Gastrocnemius medialis (tissue), 4 donors: ENCODE results near the gene RELA. TPM values are rescaled to one million over a fixed set of nuclear protein-coding genes. Genes with fewer than 3 reads are reported as not detected.

ENCODE experiments used
- ATAC-seq, 2 donors: fragments of 150-250 bp; one replicate each; pipeline ENCODE4 v1.9.1; 2016
- DNase-seq, 2 donors: peaks; one replicate each; pipeline ENCODE4 v3.0.0-alpha.2; 2019
- H3K27ac ChIP-seq, 4 donors: fragments of 200-600 bp; sonication (generic); 1 replicate in 1 of 4; 2 replicates in 3 of 4; pipeline ENCODE4 v1.5.1; 2016 to 2018; ENCODE audit warnings: mild to moderate bottlenecking in 2 of 4, moderate library complexity in 1 of 4
- H3K27me3 ChIP-seq, 3 donors: fragments of 200-600 bp; sonication (generic) in 2 of 3; 1 replicate in 1 of 3; 2 replicates in 2 of 3; pipeline versions ENCODE4 v1.5.1 to v1.6.0; 2016 to 2019; ENCODE audit warnings: mild to moderate bottlenecking in 1 of 3, moderate library complexity in 1 of 3
- H3K36me3 ChIP-seq, 2 donors: fragments of 200-600 bp; sonication (generic) in 1 of 2; one replicate each; pipeline ENCODE4 v1.5.1; 2017 to 2018
- H3K4me1 ChIP-seq, 2 donors: fragments of 200-600 bp; sonication (generic) in 1 of 2; one replicate each; pipeline ENCODE4 v1.5.1; 2016 to 2017; ENCODE audit warnings: mild to moderate bottlenecking in 2 of 2
- H3K4me3 ChIP-seq, 4 donors: fragments of 200-600 bp; sonication (generic) in 3 of 4; 1 replicate in 1 of 4; 2 replicates in 3 of 4; pipeline ENCODE4 v1.5.1; 2016 to 2019; ENCODE audit warnings: mild to moderate bottlenecking in 2 of 4
- H3K9me3 ChIP-seq, 3 donors: fragments of 200-600 bp; sonication (generic) in 2 of 3; 1 replicate in 1 of 3; 2 replicates in 2 of 3; pipeline ENCODE4 v1.5.1; 2016 to 2019
- POLR2A ChIP-seq, 2 donors: fragments of 450-650 bp; IDR thresholded peaks; one replicate each; pipeline ENCODE4 v1.6.1; 2017; ENCODE audit warnings: antibody characterized with exemption in 2 of 2, mild to moderate bottlenecking in 2 of 2, moderate library complexity in 2 of 2
- in situ Hi-C, 4 donors: fragments of 200-750 bp; cut with MboI; loops; one replicate each; pipeline versions ENCODE4 v1.15.0 to v1.8.0; 2017; ENCODE audit warnings: low sequenced_read_pairs in 4 of 4
- intact Hi-C: fragments of 100-400 bp; cut with DNase I; formaldehyde crosslinking; loops from one replicate; pipeline ENCODE4 v1.15.1; 2023; ENCODE audit warnings: low total_unique reads
- total RNA-seq, 4 donors: library from RNA; depleted of rRNA; stranded (reverse); fragments of >200 nt; gene quantifications; one replicate each; pipeline versions ENCODE4 v1.1.0 to v1.2.3, GENCODE V29; 2016
- TF ChIP-seq, protein P1 (sequence below), 5 experiments: fragments of 450-650 bp in 3 of 5; fragments of 200-600 bp in 2 of 5; sonication (generic) in 2 of 5; IDR thresholded peaks in 4 of 5; conservative IDR thresholded peaks in 1 of 5; 1 replicate in 4 of 5; 2 replicates in 1 of 5; pipeline ENCODE4 v1.5.1; 2016 to 2019; ENCODE audit warnings: antibody characterized with exemption in 5 of 5, mild to moderate bottlenecking in 3 of 5, moderate library complexity in 3 of 5

RELA gene
- total RNA-seq, 4 donors from 2014 or later: 39.7 to 68.3 (median 56.3) TPM

DNA sequence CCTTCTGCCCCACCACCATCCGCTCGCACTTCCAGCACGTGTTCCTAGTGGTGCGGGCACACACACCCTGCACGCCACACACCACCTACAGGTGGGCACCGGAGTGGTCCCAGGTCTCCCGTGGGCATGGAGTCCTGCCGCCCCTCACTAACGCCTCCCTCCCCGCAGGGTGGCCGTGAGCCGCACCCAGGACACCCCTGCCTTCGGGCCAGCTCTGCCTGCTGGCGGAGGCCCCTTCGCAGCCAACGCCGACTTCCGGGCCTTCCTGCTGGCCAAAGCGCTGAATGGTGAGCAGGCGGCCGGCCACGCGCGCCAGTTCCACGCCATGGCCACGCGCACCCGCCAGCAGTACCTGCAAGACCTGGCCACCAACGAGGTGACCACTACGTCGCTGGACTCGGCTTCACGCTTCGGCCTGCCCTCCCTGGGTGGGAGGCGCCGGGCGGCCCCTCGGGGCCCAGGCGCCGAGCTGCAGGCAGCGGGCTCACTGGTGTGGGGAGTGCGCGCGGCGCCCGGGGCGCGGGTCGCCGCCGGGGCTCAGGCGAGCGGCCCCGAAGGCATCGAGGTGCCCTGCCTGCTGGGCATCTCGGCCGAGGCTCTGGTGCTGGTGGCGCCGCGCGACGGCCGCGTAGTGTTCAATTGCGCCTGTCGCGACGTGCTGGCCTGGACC, 16.3 kb downstream of the RELA start:
- intact Hi-C loops (no loop called here), in situ Hi-C loops (no loop called here)
- ATAC-seq: no peak
- DNase-seq: no peak
- peaks cover 0 to 3% of the 10 kb centered on the region in 2 donors for H3K4me1 ChIP-seq
- H3K36me3 ChIP-seq: peaks cover 0 to 9% of the 10 kb centered on the region in 2 donors
- peaks cover 0 to 5% (median 0%) of the 10 kb centered on the region in 3 donors for H3K27me3 ChIP-seq
- no peak overlapping the region for H3K27ac ChIP-seq
- TF ChIP-seq, protein P1, sequence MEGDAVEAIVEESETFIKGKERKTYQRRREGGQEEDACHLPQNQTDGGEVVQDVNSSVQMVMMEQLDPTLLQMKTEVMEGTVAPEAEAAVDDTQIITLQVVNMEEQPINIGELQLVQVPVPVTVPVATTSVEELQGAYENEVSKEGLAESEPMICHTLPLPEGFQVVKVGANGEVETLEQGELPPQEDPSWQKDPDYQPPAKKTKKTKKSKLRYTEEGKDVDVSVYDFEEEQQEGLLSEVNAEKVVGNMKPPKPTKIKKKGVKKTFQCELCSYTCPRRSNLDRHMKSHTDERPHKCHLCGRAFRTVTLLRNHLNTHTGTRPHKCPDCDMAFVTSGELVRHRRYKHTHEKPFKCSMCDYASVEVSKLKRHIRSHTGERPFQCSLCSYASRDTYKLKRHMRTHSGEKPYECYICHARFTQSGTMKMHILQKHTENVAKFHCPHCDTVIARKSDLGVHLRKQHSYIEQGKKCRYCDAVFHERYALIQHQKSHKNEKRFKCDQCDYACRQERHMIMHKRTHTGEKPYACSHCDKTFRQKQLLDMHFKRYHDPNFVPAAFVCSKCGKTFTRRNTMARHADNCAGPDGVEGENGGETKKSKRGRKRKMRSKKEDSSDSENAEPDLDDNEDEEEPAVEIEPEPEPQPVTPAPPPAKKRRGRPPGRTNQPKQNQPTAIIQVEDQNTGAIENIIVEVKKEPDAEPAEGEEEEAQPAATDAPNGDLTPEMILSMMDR (IDR thresholded peaks at IDR 0.05 in 4 of 5, conservative IDR thresholded peaks at IDR 0.05 in 1 of 5): no peak
- no peak for TF ChIP-seq POLR2A (IDR thresholded peaks at IDR 0.05)
- H3K4me3 ChIP-seq: no peak overlapping the region
- H3K9me3 ChIP-seq: no peaks in the 10 kb centered on the region

DNA sequence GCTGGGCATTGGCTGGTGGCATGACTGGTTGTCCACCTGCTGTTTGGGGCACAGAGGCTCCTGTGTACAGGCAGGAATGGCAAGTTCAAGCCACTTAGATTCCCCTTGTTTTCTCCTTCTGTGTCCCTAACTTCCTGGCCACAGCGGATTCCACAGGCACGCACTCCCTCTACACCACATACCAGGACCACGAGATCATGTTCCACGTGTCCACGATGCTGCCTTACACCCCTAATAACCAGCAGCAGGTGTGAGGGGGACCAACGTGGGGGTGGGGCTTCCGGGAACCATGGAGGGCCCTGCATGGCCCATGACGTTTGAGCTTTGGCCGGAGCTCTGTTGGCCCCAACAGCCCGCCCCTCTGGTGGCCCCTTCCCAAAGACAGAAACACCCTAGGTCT, 17.0 kb downstream of the RELA start:
- no peaks in the 10 kb centered on the region for H3K9me3 ChIP-seq
- H3K27ac ChIP-seq: no peak overlapping the region
- peaks cover 0 to under 1% of the 10 kb centered on the region in 2 donors for H3K4me1 ChIP-seq
- intact Hi-C loops (no loop called here), in situ Hi-C loops (no loop called here)
- TF ChIP-seq, protein P1 (IDR thresholded peaks at IDR 0.05 in 4 of 5, conservative IDR thresholded peaks at IDR 0.05 in 1 of 5): no peak
- no peak for TF ChIP-seq POLR2A (IDR thresholded peaks at IDR 0.05)
- DNase-seq: no peak
- H3K36me3 ChIP-seq: peaks cover 0 to 9% of the 10 kb centered on the region in 2 donors
- no peak for ATAC-seq
- H3K4me3 ChIP-seq: no peak overlapping the region
- H3K27me3 ChIP-seq: peaks cover 0 to 5% (median 0%) of the 10 kb centered on the region in 3 donors

DNA sequence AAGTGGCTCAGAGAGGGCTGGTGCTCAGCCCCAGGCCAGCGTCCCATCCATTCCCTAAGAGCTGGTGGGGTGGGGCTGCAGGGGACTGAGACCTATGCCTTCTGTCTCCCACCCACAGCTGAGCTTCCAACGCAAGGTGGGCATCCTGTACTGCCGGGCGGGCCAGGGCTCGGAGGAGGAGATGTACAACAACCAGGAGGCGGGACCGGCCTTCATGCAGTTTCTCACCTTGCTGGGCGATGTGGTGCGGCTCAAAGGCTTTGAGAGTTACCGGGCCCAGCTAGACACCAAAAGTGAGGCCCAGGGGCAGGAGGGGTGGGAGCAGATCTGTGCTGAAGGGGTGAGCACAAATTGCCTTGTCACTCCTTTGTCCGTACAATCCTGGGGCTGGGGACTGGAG, 17.9 kb downstream of the RELA start:
- TF ChIP-seq POLR2A (IDR thresholded peaks at IDR 0.05): no peak
- TF ChIP-seq, protein P1 (IDR thresholded peaks at IDR 0.05 in 4 of 5, conservative IDR thresholded peaks at IDR 0.05 in 1 of 5): no peak
- DNase-seq: no peak
- intact Hi-C loops (no loop called here), in situ Hi-C loops (no loop called here)
- H3K4me1 ChIP-seq: peaks cover under 1 to 4% of the 10 kb centered on the region in 2 donors
- H3K27ac ChIP-seq: no peak overlapping the region
- peaks cover 0 to 5% (median 0%) of the 10 kb centered on the region in 3 donors for H3K27me3 ChIP-seq
- H3K4me3 ChIP-seq: no peak overlapping the region
- H3K36me3 ChIP-seq: peaks cover 0 to 9% of the 10 kb centered on the region in 2 donors
- H3K9me3 ChIP-seq: no peaks in the 10 kb centered on the region
- ATAC-seq: no peak

GRCh38 chr11:65643971-65644370, 18.7 kb downstream of the RELA start:
- H3K4me3 ChIP-seq: no peak overlapping the region
- DNase-seq (no peak), ATAC-seq (no peak)
- no peak overlapping the region for H3K27ac ChIP-seq
- no peaks in the 10 kb centered on the region for H3K9me3 ChIP-seq
- no peak for TF ChIP-seq POLR2A (IDR thresholded peaks at IDR 0.05)
- TF ChIP-seq, protein P1 (IDR thresholded peaks at IDR 0.05 in 4 of 5, conservative IDR thresholded peaks at IDR 0.05 in 1 of 5): no peak
- intact Hi-C loops (no loop called here), in situ Hi-C loops (no loop called here)
- peaks cover 0 to 5% (median 0%) of the 10 kb centered on the region in 3 donors for H3K27me3 ChIP-seq
- H3K36me3 ChIP-seq: peaks cover 0 to 5% of the 10 kb centered on the region in 2 donors
- peaks cover 6 to 9% of the 10 kb centered on the region in 2 donors for H3K4me1 ChIP-seq
